ENCODE measurements around the gene ILF3. TPM values are rescaled to one million over a fixed set of nuclear protein-coding genes. Genes with fewer than 3 reads are reported as not detected.

The ILF3 gene
- 118 TPM for total RNA-seq
- long read RNA-seq, full-length matches to known transcripts: 20 of 163 reads
- long read RNA-seq, partial matches to known transcripts: 127 of 163 reads
- long read RNA-seq, other reads (novel, unspliced or antisense): 16 of 163 reads

GRCh38 chr19:10653732-10654609 is at the start of gene ILF3:
ILF3 (plus strand) TSS chr19:10654346; CDS start chr19:10670606, 16,260 bp downstream.
- DNase-seq (peak; percentile 100), ATAC-seq (peak; percentile 91)
- intact Hi-C loops (cut with micrococcal nuclease): no loop called here

- ATAC-seq: no peak
- DNase-seq: peak; percentile 44
- intact Hi-C loops (cut with micrococcal nuclease): no loop called here
Observed at GRCh38 chr19:10604460-10604980, 49.6 kb upstream of the ILF3 start.

GRCh38 chr19:10611907-10612306 is 42.2 kb upstream of the ILF3 start:
- intact Hi-C loops (cut with micrococcal nuclease): no loop called here
- DNase-seq (no peak), ATAC-seq (no peak)

GRCh38 chr19:10612499-10613119 is 41.5 kb upstream of the ILF3 start:
- peak; percentile 99 for ATAC-seq
- intact Hi-C loops (cut with micrococcal nuclease): no loop called here

GRCh38 chr19:10615429-10616023 is 38.6 kb upstream of the ILF3 start:
- no peak for ATAC-seq
- DNase-seq: no peak
- intact Hi-C loops (cut with micrococcal nuclease): no loop called here

More at GRCh38 chr19:10612499-10613119, 41.5 kb upstream of the ILF3 start:
- DNase-seq: peak; percentile 92

GRCh38 chr19:10617409-10618121 is 36.6 kb upstream of the ILF3 start:
- intact Hi-C loops (cut with micrococcal nuclease): no loop called here
- ATAC-seq: no peak
- no peak for DNase-seq

GRCh38 chr19:10618846-10619245 is 35.3 kb upstream of the ILF3 start:
- DNase-seq: no peak

GRCh38 chr19:10620786-10621185 is 33.4 kb upstream of the ILF3 start:
- intact Hi-C loops (cut with micrococcal nuclease): no loop called here
- no peak for DNase-seq
- ATAC-seq: no peak

More at GRCh38 chr19:10618846-10619245, 35.3 kb upstream of the ILF3 start:
- ATAC-seq: no peak
- intact Hi-C loops (cut with micrococcal nuclease): no loop called here

- ATAC-seq (no peak), DNase-seq (no peak)
- intact Hi-C loops (cut with micrococcal nuclease): no loop called here
Observed at GRCh38 chr19:10621966-10622365, 32.2 kb upstream of the ILF3 start.

- intact Hi-C loops (cut with micrococcal nuclease): no loop called here
- DNase-seq: no peak
- no peak for ATAC-seq
Observed at GRCh38 chr19:10624585-10624984, 29.6 kb upstream of the ILF3 start.

- intact Hi-C loops (cut with micrococcal nuclease): no loop called here
- ATAC-seq (peak; percentile 98), DNase-seq (peak; percentile 91)
Observed at GRCh38 chr19:10625003-10625761, 29.0 kb upstream of the ILF3 start, which contains the start of gene SLC44A2. SLC44A2 (plus strand) TSS chr19:10625553; CDS start chr19:10625634, 81 bp downstream.

- intact Hi-C loops (cut with micrococcal nuclease): no loop called here
- DNase-seq (no peak), ATAC-seq (peak; percentile 26)
Observed at GRCh38 chr19:10625762-10626138, 28.4 kb upstream of the ILF3 start.

- intact Hi-C loops (cut with micrococcal nuclease): no loop called here
- ATAC-seq (peak; percentile 22), DNase-seq (no peak)
Observed at GRCh38 chr19:10631874-10632273, 22.3 kb upstream of the ILF3 start.

GRCh38 chr19:10634430-10634829 is 19.7 kb upstream of the ILF3 start:
- intact Hi-C loops (cut with micrococcal nuclease): no loop called here
- no peak for ATAC-seq
- no peak for DNase-seq

- ATAC-seq (no peak), DNase-seq (no peak)
- intact Hi-C loops (cut with micrococcal nuclease): no loop called here
Observed at GRCh38 chr19:10634963-10635362, 19.2 kb upstream of the ILF3 start.

GRCh38 chr19:10636304-10636972 is 17.7 kb upstream of the ILF3 start:
- ATAC-seq (no peak), DNase-seq (no peak)
- intact Hi-C loops (cut with micrococcal nuclease): no loop called here

- ATAC-seq: no peak
- no peak for DNase-seq
- intact Hi-C loops (cut with micrococcal nuclease): no loop called here
Observed at GRCh38 chr19:10637894-10638293, 16.3 kb upstream of the ILF3 start.

GRCh38 chr19:10639836-10640235 is 14.3 kb upstream of the ILF3 start:
- intact Hi-C loops (cut with micrococcal nuclease): no loop called here

More at GRCh38 chr19:10639836-10640235, 14.3 kb upstream of the ILF3 start:
- DNase-seq (no peak), ATAC-seq (no peak)

All from left ventricle myocardium superior (tissue), 1 donor.